ENCODE results near the gene MTHFD1L.

The MTHFD1L gene

GRCh38 chr6:151026041-151026663 lies 160.7 kb downstream of the MTHFD1L start:
- TF ChIP-seq REST (IDR thresholded peaks at IDR 0.05; ENCODE audit: insufficient read depth in 1 of 2, low read depth in 2 of 2, low read length in 2 of 2) (no peak), FOXP2 (optimal IDR thresholded peaks at IDR 0.05; ENCODE audit: borderline replicate concordance, extremely low read depth, extremely low read length, insufficient read depth) (no peak), SIN3A (IDR thresholded peaks at IDR 0.05; ENCODE audit: borderline replicate concordance, insufficient read depth, low read length) (no peak), TAF1 (IDR thresholded peaks at IDR 0.05; ENCODE audit: borderline replicate concordance, insufficient read depth, low read length) (no peak), POLR2AphosphoS5 (IDR thresholded peaks at IDR 0.05; ENCODE audit: low read depth, low read length) (no peak)

DNA sequence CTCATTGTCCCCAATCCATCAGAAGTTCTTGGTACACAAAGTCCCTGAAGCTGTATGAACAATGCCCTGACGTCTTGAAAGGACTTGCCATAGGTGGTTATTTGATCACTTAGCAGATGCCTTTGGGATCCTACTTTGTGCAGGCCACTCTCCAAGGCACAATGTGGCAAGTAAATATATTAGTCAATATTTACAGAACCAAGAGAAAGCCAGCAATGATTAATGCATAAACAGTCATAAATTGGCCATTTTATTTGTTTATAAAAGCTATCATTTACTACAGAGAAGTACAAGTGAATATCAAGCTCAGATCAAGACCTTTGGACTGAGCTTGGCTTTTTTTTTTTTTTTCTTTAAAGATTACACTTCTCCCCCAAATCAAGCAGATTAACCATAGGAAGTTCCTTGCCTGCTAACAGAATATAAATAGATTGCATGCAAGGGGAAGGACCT lies 161.8 kb downstream of the MTHFD1L start:
- TF ChIP-seq TAF1 (IDR thresholded peaks at IDR 0.05; ENCODE audit: borderline replicate concordance, insufficient read depth, low read length) (no peak), SIN3A (IDR thresholded peaks at IDR 0.05; ENCODE audit: borderline replicate concordance, insufficient read depth, low read length) (no peak), POLR2AphosphoS5 (IDR thresholded peaks at IDR 0.05; ENCODE audit: low read depth, low read length) (no peak), REST (IDR thresholded peaks at IDR 0.05; ENCODE audit: insufficient read depth in 1 of 2, low read depth in 2 of 2, low read length in 2 of 2) (no peak), FOXP2 (optimal IDR thresholded peaks at IDR 0.05; ENCODE audit: borderline replicate concordance, extremely low read depth, extremely low read length, insufficient read depth) (no peak)

DNA sequence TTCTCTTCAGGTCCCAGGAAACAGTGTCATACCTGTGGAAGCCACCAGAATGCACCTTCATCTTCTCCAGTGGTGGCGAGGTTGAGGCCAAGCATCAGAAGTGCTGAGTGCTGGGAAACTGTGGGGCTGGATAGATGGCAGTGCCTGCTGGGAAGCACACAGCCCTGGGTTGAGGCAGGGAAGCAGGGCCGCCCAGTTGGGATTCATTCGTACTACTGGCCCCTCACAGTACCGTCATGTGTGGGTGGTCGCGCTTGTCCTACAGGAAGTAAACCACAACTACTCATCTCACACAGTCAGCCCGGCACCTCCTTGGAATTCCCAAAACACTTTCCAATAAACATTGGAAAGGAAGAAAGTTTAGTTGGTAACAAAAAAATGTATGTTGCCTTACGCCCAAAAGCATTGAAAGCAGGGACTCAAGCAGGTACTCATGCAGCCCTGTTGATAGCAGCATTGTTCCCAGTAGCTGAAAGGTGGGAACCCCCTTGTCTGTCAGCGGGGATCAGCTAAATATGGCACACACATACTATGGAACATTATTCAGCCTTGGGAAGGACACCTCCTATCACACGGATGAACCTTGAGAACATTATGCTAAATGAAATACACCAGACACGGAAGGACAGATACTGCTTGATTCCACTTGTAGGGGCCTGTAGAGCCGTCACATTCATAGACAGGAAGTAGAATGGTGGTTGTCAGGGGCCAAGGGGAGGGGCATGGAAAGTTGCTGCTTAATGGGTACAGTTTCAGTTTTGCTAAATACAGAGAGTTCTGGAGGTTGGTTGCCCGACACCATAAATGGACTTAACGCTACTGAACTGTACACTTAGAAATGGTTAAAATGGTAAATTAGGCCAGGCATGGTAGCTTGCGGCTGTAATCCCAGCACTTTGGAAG lies 162.7 kb downstream of the MTHFD1L start:
- no peak for TF ChIP-seq FOXP2 (optimal IDR thresholded peaks at IDR 0.05; ENCODE audit: borderline replicate concordance, extremely low read depth, extremely low read length, insufficient read depth)
- no peak for TF ChIP-seq POLR2AphosphoS5 (IDR thresholded peaks at IDR 0.05; ENCODE audit: low read depth, low read length)
- TF ChIP-seq SIN3A (IDR thresholded peaks at IDR 0.05; ENCODE audit: borderline replicate concordance, insufficient read depth, low read length) = no peak
- TF ChIP-seq REST (IDR thresholded peaks at IDR 0.05; ENCODE audit: insufficient read depth in 1 of 2, low read depth in 2 of 2, low read length in 2 of 2) = no peak
- TF ChIP-seq TAF1 (IDR thresholded peaks at IDR 0.05; ENCODE audit: borderline replicate concordance, insufficient read depth, low read length) = no peak

GRCh38 chr6:151029970-151030369 lies 164.5 kb downstream of the MTHFD1L start:
- no peak for TF ChIP-seq REST (IDR thresholded peaks at IDR 0.05; ENCODE audit: insufficient read depth in 1 of 2, low read depth in 2 of 2, low read length in 2 of 2)
- TF ChIP-seq SIN3A (IDR thresholded peaks at IDR 0.05; ENCODE audit: borderline replicate concordance, insufficient read depth, low read length) = no peak
- TF ChIP-seq TAF1 (IDR thresholded peaks at IDR 0.05; ENCODE audit: borderline replicate concordance, insufficient read depth, low read length) = no peak
- no peak for TF ChIP-seq POLR2AphosphoS5 (IDR thresholded peaks at IDR 0.05; ENCODE audit: low read depth, low read length)
- TF ChIP-seq FOXP2 (optimal IDR thresholded peaks at IDR 0.05; ENCODE audit: borderline replicate concordance, extremely low read depth, extremely low read length, insufficient read depth) = no peak
